GM12878 (cell line): ENCODE data around the gene IQCH. TPM values are rescaled to one million over a fixed set of nuclear protein-coding genes. Genes with fewer than 3 reads are reported as not detected.

Experiments
- ATAC-seq: fragments of 200-7000 bp; cut with Tn5 transposase; 3 replicates; pipeline ENCODE4 v1.9.1; 2020; ENCODE audit warnings: mild to moderate bottlenecking, moderate library complexity
- BruUV-seq: library from RNA; stranded (reverse); fragments of 400-500 nt; replicated peaks from 2 replicates; lab custom pipeline; 2021; lab: Mats Ljungman, UMichigan
- CTCF ChIA-PET: fragments of 300-600 bp; sonication (Branson Sonifier 250); formaldehyde crosslinking; extraction: SDS; loops from one replicate; lab custom pipeline; 2021; ENCODE audit warnings: inconsistent platforms; lab: Yijun Ruan, JAX
- POLR2A ChIA-PET: fragments of 350-600 bp; formaldehyde crosslinking; extraction: SDS; loops from one replicate; lab custom pipeline; 2021; ENCODE audit warnings: inconsistent platforms; lab: Charles Lee
- RAD21 ChIA-PET: fragments of 300-600 bp; sonication (Branson Sonifier 250); formaldehyde crosslinking; loops from one replicate; lab custom pipeline; 2023; ENCODE audit warnings: antibody characterized with exemption; ENCODE audit not compliant: unreplicated experiment; lab: Charles Lee
- SMC1A ChIA-PET: fragments of 300-600 bp; sonication (Branson Sonifier 250); formaldehyde crosslinking; loops from one replicate; lab custom pipeline; 2023; ENCODE audit not compliant: unreplicated experiment, uncharacterized antibody; lab: Charles Lee
- DNase-seq: peaks from one replicate; pipeline ENCODE4 v3.0.0-alpha.2; 2011; ENCODE audit warnings: low read depth, low spot score
- FAIRE-seq: peaks from 3 replicates; lab custom pipeline; 2011; peaks lifted over from hg19 to GRCh38; lab: Jason Lieb, UNC
- H2AFZ ChIP-seq: 2 replicates; pipeline ENCODE4 v1.6.0; 2011; ENCODE audit warnings: low read depth, low read length, control low read depth; ENCODE audit not compliant: control insufficient read depth
- H3K27ac ChIP-seq: 2 replicates; pipeline ENCODE4 v1.5.1; 2011; ENCODE audit warnings: control low read depth; ENCODE audit not compliant: control insufficient read depth, insufficient read depth
- H3K27me3 ChIP-seq, 2 experiments: replicated peaks in 1 of 2; 2 replicates each; pipeline versions ENCODE4 v1.6.0 to v1.6.1; 2011; ENCODE audit warnings: low read length in 1 of 2; ENCODE audit not compliant: control insufficient read depth in 2 of 2, insufficient read depth in 2 of 2
- H3K36me3 ChIP-seq, 2 experiments: 2 replicates each; pipeline ENCODE4 v1.5.1; 2011; ENCODE audit warnings: low read length in 1 of 2; ENCODE audit not compliant: control insufficient read depth in 2 of 2, insufficient read depth in 2 of 2
- H3K4me1 ChIP-seq: 2 replicates; pipeline ENCODE4 v1.6.1; 2011; ENCODE audit warnings: mild to moderate bottlenecking, low read length, moderate library complexity, mixed read lengths; ENCODE audit not compliant: control insufficient read depth, insufficient read depth
- H3K4me2 ChIP-seq: 2 replicates; pipeline ENCODE4 v1.6.0; 2011; ENCODE audit warnings: control low read depth; ENCODE audit not compliant: control insufficient read depth, insufficient read depth
- H3K4me3 ChIP-seq: fragments of 200-600 bp; sonication (generic); 2 replicates; pipeline ENCODE4 v1.5.1; 2016
- H3K79me2 ChIP-seq: 2 replicates; pipeline ENCODE4 v1.6.0; 2011; ENCODE audit warnings: low read length; ENCODE audit not compliant: control insufficient read depth, insufficient read depth
- H3K9ac ChIP-seq: 2 replicates; pipeline ENCODE4 v1.8.0; 2011; ENCODE audit warnings: low read length, control low read depth, mixed read lengths; ENCODE audit not compliant: control insufficient read depth, insufficient read depth
- H3K9me3 ChIP-seq: replicated peaks from 3 replicates; pipeline ENCODE4 v1.5.1; 2011; ENCODE audit warnings: mild to moderate bottlenecking, low read length; ENCODE audit not compliant: control insufficient read depth, insufficient read depth
- H4K20me1 ChIP-seq: 2 replicates; pipeline ENCODE4 v1.6.0; 2011; ENCODE audit not compliant: control insufficient read depth, insufficient read depth
- CHD1 ChIP-seq: IDR thresholded peaks from 2 replicates; pipeline ENCODE4 v1.6.1; 2012; ENCODE audit warnings: low read depth, low read length, improper control_type of control experiment
- CTCF ChIP-seq, 3 experiments: IDR thresholded peaks in 2 of 3; conservative IDR thresholded peaks in 1 of 3; 2 replicates each; pipeline ENCODE4 v1.5.1; 2011; ENCODE audit warnings: low read depth in 3 of 3, low read length in 3 of 3, mild to moderate bottlenecking in 3 of 3, control low read depth in 2 of 3, moderate library complexity in 2 of 3, inconsistent platforms in 1 of 3, mixed read lengths in 1 of 3; ENCODE audit not compliant: control insufficient read depth in 2 of 3, insufficient read depth in 1 of 3; ENCODE audit errors: extremely low read depth in 1 of 3
- EED ChIP-seq: sonication (generic); IDR thresholded peaks from 2 replicates; pipeline ENCODE4 v1.6.1; 2016; ENCODE audit warnings: antibody characterized with exemption, low read depth
- EGR1 ChIP-seq, 2 experiments: IDR thresholded peaks; 1 replicate in 1 of 2; 2 replicates in 1 of 2; pipeline ENCODE4 v1.6.1; 2011 to 2012; ENCODE audit warnings: low read depth in 2 of 2, low read length in 2 of 2, borderline replicate concordance in 1 of 2, mild to moderate bottlenecking in 1 of 2, moderate library complexity in 1 of 2
- ETV6 ChIP-seq, 2 experiments: fragments of 450-650 bp in 1 of 2; IDR thresholded peaks in 1 of 2; conservative IDR thresholded peaks in 1 of 2; 2 replicates each; pipeline ENCODE4 v1.6.1; 2014; ENCODE audit warnings: antibody characterized with exemption in 1 of 2, borderline replicate concordance in 1 of 2, low read depth in 1 of 2, mild to moderate bottlenecking in 1 of 2, moderate library complexity in 1 of 2
- IKZF2 ChIP-seq, 2 experiments: fragments of 450-650 bp; IDR thresholded peaks; 2 replicates each; pipeline ENCODE4 v1.6.1; 2017; ENCODE audit warnings: mild to moderate bottlenecking in 2 of 2, moderate library complexity in 2 of 2
- KLF5 ChIP-seq: fragments of 450-650 bp; IDR thresholded peaks from 2 replicates; pipeline ENCODE4 v1.6.1; 2014; ENCODE audit warnings: mild to moderate bottlenecking; ENCODE audit not compliant: partially characterized antibody
- MEF2A ChIP-seq: IDR thresholded peaks from 2 replicates; pipeline ENCODE4 v1.6.1; 2011; ENCODE audit warnings: low read depth, mild to moderate bottlenecking, low read length, moderate library complexity; ENCODE audit not compliant: insufficient read depth
- MXI1 ChIP-seq: fragments of 150-350 bp; IDR thresholded peaks from 2 replicates; pipeline ENCODE4 v1.6.1; 2011; ENCODE audit warnings: low read depth, mild to moderate bottlenecking, inconsistent platforms, low read length, improper control_type of control experiment
- RB1 ChIP-seq: fragments of 450-650 bp; formaldehyde crosslinking; IDR thresholded peaks from 2 replicates; pipeline ENCODE4 v1.6.1; 2017; ENCODE audit warnings: mild to moderate bottlenecking, borderline replicate concordance
- RBBP5 ChIP-seq: fragments of 200-600 bp; sonication (generic); conservative IDR thresholded peaks from 2 replicates; pipeline ENCODE4 v1.6.1; 2016
- REST ChIP-seq: IDR thresholded peaks from 2 replicates; pipeline ENCODE4 v1.6.1; 2012; ENCODE audit warnings: mild to moderate bottlenecking, low read depth, low read length
- TARDBP ChIP-seq: IDR thresholded peaks from 2 replicates; pipeline ENCODE4 v1.6.1; 2016; ENCODE audit warnings: borderline replicate concordance
- WRNIP1 ChIP-seq: IDR thresholded peaks from 2 replicates; pipeline ENCODE4 v1.6.1; 2011; ENCODE audit warnings: low read depth, low read length, improper control_type of control experiment, borderline replicate concordance
- YY1 ChIP-seq: IDR thresholded peaks from 2 replicates; pipeline ENCODE4 v1.6.1; 2011; ENCODE audit warnings: low read depth, mild to moderate bottlenecking, low read length
- in situ Hi-C: fragments of 300-500 bp; cut with MboI; formaldehyde crosslinking; loops from 9 replicates; pipeline ENCODE4 v1.14.3; 2018; ENCODE audit warnings: mixed read lengths
- intact Hi-C: fragments of 100-400 bp; cut with micrococcal nuclease; formaldehyde crosslinking; loops from one replicate; pipeline ENCODE4 v1.14.2; 2022; ENCODE audit not compliant: unreplicated experiment
- polyA plus RNA-seq, 11 experiments: library from polyadenylated mRNA; depleted of rRNA in 4 of 11; unstranded in 6 of 11; stranded (reverse) in 5 of 11; fragments of >200 nt; fragmentation: Nextera tagmentation in 4 of 11; fragmentation: Illumina TruSeq in 1 of 11; extraction: Ambion mirVana in 4 of 11; extraction: Trizol in 1 of 11; gene quantifications; 1 replicate in 1 of 11; 2 replicates in 10 of 11; pipeline versions ENCODE4 v1.2.1 to v1.2.3, GENCODE V29; 2011 to 2016; ENCODE audit warnings: inconsistent platforms in 2 of 11, missing spikeins in 2 of 11, low read depth in 1 of 11
- total RNA-seq, 4 experiments: library from RNA; depleted of rRNA in 3 of 4; stranded (reverse); fragments of >200 nt in 3 of 4; fragmentation: Illumina TruSeq in 1 of 4; extraction: Trizol in 1 of 4; gene quantifications; 2 replicates each; pipeline versions ENCODE4 v1.2.1 to v1.2.3, GENCODE V29; 2013 to 2021
- TF ChIP-seq, protein P1 (sequence below): IDR thresholded peaks from 2 replicates; pipeline ENCODE4 v1.6.1; 2011; ENCODE audit warnings: low read depth, mild to moderate bottlenecking, low read length, moderate library complexity, borderline replicate concordance; ENCODE audit errors: extremely low read depth
- TF ChIP-seq, protein P2 (sequence below): fragments of 450-650 bp; IDR thresholded peaks from 2 replicates; pipeline ENCODE4 v1.6.1; 2016; ENCODE audit warnings: mild to moderate bottlenecking

Gene IQCH
- total and polyA plus RNA-seq, 10 of the 15 experiments (the other 5 are each of a cell fraction or from before 2014, with no cell fraction given), result 0.29 to 1.3 (median 0.99) TPM

- H3K79me2 ChIP-seq, result no peaks in the 10 kb centered on the region
- no peaks in the 10 kb centered on the region for H3K4me1 ChIP-seq
- H3K9me3 ChIP-seq, result no peaks in the 10 kb centered on the region
- ChIA-PET CTCF (interaction anchor here (0.8 to 9.2 kb wide), 21 partner anchors 9 to 531 kb away, joined by 3 to 108 read pairs (median 4); no protein-coding TSS in a partner anchor), RAD21 (interaction anchor here (0.5 to 3.9 kb wide), 15 partner anchors 65 to 697 kb away, joined by 3 to 88 read pairs (median 4); no protein-coding TSS in a partner anchor), SMC1A (interaction anchor here (0.7 to 4.0 kb wide), 18 partner anchors 10 to 361 kb away, joined by 3 to 77 read pairs (median 4); no protein-coding TSS in a partner anchor), POLR2A (no interaction called here)
- no peak overlapping the region for H3K4me2 ChIP-seq
- no peak for FAIRE-seq
- intact Hi-C loops, result loop anchor here (5.0 kb wide), 1 partner anchor 237 kb away; the partner anchor contains the start of gene SMAD3
- H3K4me3 ChIP-seq, result no peak overlapping the region
- H3K9ac ChIP-seq, result no peak overlapping the region
- in situ Hi-C loops, result loop anchor here (5.0 kb wide), 1 partner anchor 357 kb away; no protein-coding TSS in a partner anchor
- H3K27ac ChIP-seq, result no peak overlapping the region
- ATAC-seq, result no peak
- no peak for DNase-seq
- H4K20me1 ChIP-seq, result no peaks in the 10 kb centered on the region
- H2AFZ ChIP-seq, result no peak overlapping the region
- H3K36me3 ChIP-seq, result no peaks in the 10 kb centered on the region
- no TSS peak for BruUV-seq
- no peaks in the 10 kb centered on the region for H3K27me3 ChIP-seq
- TF ChIP-seq REST (no peak), YY1 (no peak), EGR1 (IDR thresholded peaks at IDR 0.05; ENCODE audit: borderline replicate concordance in 1 of 2, low read depth in 2 of 2, low read length in 2 of 2) (no peak), MEF2A (no peak), KLF5 (no peak), RB1 (no peak), CHD1 (no peak), IKZF2 (IDR thresholded peaks at IDR 0.05) (no peak), RBBP5 (no peak), EED (no peak), MXI1 (no peak), TARDBP (no peak), WRNIP1 (no peak), CTCF (IDR thresholded peaks at IDR 0.05 in 2 of 3, conservative IDR thresholded peaks at IDR 0.05 in 1 of 3; ENCODE audit: control insufficient read depth in 2 of 3, extremely low read depth in 1 of 3, insufficient read depth in 1 of 3, low read depth in 3 of 3, low read length in 3 of 3) (no peak), ETV6 (conservative IDR thresholded peaks at IDR 0.05 in 1 of 2, IDR thresholded peaks at IDR 0.05 in 1 of 2; ENCODE audit: borderline replicate concordance in 1 of 2, low read depth in 1 of 2) (no peak)
- TF ChIP-seq, protein P1, sequence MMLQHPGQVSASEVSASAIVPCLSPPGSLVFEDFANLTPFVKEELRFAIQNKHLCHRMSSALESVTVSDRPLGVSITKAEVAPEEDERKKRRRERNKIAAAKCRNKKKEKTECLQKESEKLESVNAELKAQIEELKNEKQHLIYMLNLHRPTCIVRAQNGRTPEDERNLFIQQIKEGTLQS, result no peak
- TF ChIP-seq, protein P2, sequence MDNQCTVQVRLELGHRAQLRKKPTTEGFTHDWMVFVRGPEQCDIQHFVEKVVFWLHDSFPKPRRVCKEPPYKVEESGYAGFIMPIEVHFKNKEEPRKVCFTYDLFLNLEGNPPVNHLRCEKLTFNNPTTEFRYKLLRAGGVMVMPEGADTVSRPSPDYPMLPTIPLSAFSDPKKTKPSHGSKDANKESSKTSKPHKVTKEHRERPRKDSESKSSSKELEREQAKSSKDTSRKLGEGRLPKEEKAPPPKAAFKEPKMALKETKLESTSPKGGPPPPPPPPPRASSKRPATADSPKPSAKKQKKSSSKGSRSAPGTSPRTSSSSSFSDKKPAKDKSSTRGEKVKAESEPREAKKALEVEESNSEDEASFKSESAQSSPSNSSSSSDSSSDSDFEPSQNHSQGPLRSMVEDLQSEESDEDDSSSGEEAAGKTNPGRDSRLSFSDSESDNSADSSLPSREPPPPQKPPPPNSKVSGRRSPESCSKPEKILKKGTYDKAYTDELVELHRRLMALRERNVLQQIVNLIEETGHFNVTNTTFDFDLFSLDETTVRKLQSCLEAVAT, result no peak
Measured at GRCh38 chr15:67304778-67305177, 50.2 kb downstream of the IQCH start.
